Sigmoid colon (tissue), 4 donors: Measurements from ENCODE around the gene CFAP45.

ENCODE experiments used
- EP300 ChIP-seq, 4 donors: sonication (generic); formaldehyde crosslinking; IDR thresholded peaks; one replicate each; pipeline ENCODE4 v1.6.1; 2017; ENCODE audit warnings: antibody characterized with exemption in 4 of 4
- POLR2AphosphoS5 ChIP-seq, 4 donors: sonication (generic); formaldehyde crosslinking; IDR thresholded peaks; one replicate each; pipeline ENCODE4 v1.6.1; 2017; ENCODE audit warnings: antibody characterized with exemption in 4 of 4

GRCh38 chr1:159932296-159933285 lies 32.6 kb upstream of the CFAP45 start:
- TF ChIP-seq POLR2AphosphoS5 (IDR thresholded peaks at IDR 0.05) (no peak), EP300 (IDR thresholded peaks at IDR 0.05) (no peak)
